Activated CD4-positive, alpha-beta T cell treated with anti-CD3 and anti-CD28 coated beads for 36 hours (primary cell): ENCODE data around the gene NAV2. TPM values are rescaled to one million over a fixed set of nuclear protein-coding genes. Genes with fewer than 3 reads are reported as not detected.

ENCODE experiments used
- ATAC-seq: fragments of 200-7000 bp; cut with Tn5 transposase; one replicate; pipeline ENCODE4 v1.10.0; 2021; ENCODE audit warnings: mild to moderate bottlenecking, moderate library complexity
- CTCF ChIA-PET: fragments of 350-600 bp; sonication (Branson Sonifier 250); formaldehyde crosslinking; loops from one replicate; lab custom pipeline; 2021; ENCODE audit warnings: antibody characterized with exemption; lab: Charles Lee
- POLR2A ChIA-PET: fragments of 350-600 bp; sonication (Branson Sonifier 250); formaldehyde crosslinking; loops from one replicate; lab custom pipeline; 2021; ENCODE audit warnings: antibody characterized with exemption, inconsistent platforms; lab: Charles Lee
- DNase-seq: peaks from one replicate; pipeline ENCODE4 v3.0.0-alpha.2; 2020
- H3K27ac Mint-ChIP-seq: one replicate; pipeline ENCODE4 v1.8.0; 2021; ENCODE audit warnings: mixed read lengths
- H3K27me3 Mint-ChIP-seq: one replicate; pipeline ENCODE4 v1.8.0; 2021; ENCODE audit warnings: mixed read lengths
- H3K36me3 Mint-ChIP-seq: one replicate; pipeline ENCODE4 v1.8.0; 2021; ENCODE audit warnings: low read depth, mixed read lengths
- H3K4me1 Mint-ChIP-seq: one replicate; pipeline ENCODE4 v1.8.0; 2021; ENCODE audit warnings: mixed read lengths
- H3K4me3 Mint-ChIP-seq: one replicate; pipeline ENCODE4 v1.8.0; 2021; ENCODE audit warnings: mild to moderate bottlenecking, moderate library complexity, mixed read lengths
- H3K9me3 Mint-ChIP-seq: one replicate; pipeline ENCODE4 v1.8.0; 2021; ENCODE audit warnings: low read depth, mixed read lengths
- intact Hi-C, 2 experiments: fragments of 100-400 bp; cut with DNase I in 1 of 2; cut with micrococcal nuclease in 1 of 2; formaldehyde crosslinking; loops; one replicate each; pipeline versions ENCODE4 v1.14.2 to v1.15.1; 2022 to 2024; cut with DNase I, micrococcal nuclease
- total RNA-seq, 2 experiments: library from RNA; stranded (reverse); gene quantifications; one replicate each; pipeline ENCODE4 v1.2.3, GENCODE V29; 2021

Gene NAV2
- total RNA-seq, 2 experiments from 2014 or later, result 0.54 to 0.55 TPM

DNA sequence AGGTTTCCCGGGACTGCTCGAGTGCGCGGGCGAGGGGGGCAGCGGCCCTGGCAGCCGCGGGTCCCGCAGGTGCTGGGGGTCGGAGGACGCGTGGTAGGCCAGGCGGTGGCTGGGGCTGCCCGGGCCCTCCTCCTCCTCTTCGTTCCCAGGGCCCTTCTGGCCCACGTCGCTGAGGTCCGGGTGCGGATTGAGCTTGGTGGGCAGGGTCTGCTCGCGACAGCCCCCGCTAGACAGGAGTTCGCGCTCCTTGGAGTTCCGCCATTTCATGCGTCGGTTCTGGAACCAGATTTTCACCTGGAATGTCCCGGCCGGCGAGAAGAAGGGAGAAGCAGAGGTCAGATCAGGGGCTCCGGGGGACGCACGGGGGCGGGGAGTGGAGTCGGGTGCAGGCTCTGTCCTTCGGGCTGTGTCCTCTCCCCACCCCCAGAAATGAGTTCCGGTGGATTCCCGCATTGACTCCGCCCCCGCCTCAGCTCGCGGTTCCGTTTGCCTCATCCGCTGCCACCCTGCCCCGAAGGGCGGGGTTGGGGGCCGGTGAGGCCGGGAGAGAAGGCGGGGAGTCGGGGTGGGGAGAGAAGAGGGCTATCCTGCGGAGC is 443.7 kb downstream of the NAV2 start:
- CTCF ChIA-PET, result interaction anchor here (2.7 kb wide), 1 partner anchor 24 kb away, joined by 13 read pairs; no protein-coding TSS in a partner anchor
- no peak overlapping the region for H3K27ac Mint-ChIP-seq

DNA sequence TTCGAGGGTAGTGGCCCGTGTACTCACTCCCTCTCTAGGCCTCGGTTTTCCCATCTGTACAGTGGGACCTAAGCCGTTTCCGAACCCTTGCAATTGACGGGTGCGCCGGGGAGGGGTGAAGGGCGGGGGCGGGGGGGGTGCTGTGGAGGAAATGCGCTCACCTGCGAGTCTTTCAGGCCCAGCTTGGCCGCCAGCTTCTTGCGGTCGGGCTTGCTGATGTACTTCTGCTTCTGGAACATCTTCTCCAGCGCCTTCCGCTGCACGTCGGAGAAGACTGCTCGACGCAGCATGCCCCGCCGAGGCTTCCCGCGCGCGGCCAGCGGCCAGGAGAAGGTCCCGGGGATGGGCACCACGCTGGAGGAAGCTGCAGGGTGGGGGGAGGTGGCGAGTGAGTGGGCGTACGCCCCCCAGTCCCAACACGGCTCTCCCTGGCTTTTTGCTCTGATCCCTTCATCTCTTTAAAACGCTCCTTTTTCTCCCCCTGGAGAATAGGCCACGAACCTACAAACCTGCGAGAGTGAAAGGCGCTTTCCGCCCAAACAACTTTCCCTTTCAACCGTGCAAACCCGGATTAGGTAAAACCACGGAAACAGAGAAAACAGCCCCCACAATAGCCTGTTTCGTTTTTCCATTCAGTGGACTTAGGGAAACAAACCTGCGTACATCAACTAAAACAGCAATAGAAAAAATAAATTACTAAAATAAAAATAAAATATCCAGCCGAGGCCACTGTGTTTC is 444.4 kb downstream of the NAV2 start:
- intact Hi-C loops, result no loop called here
- peaks cover 4% of the 10 kb centered on the region for H3K9me3 Mint-ChIP-seq
- CTCF ChIA-PET, result interaction anchor here (2.7 kb wide), 1 partner anchor 25 kb away, joined by 13 read pairs; no protein-coding TSS in a partner anchor
- H3K27ac Mint-ChIP-seq, result no peak overlapping the region
- peak overlapping the region; percentile 50 for H3K4me3 Mint-ChIP-seq
- peaks cover 19% of the 10 kb centered on the region for H3K4me1 Mint-ChIP-seq
- POLR2A ChIA-PET, result no interaction called here
- no peaks in the 10 kb centered on the region for H3K36me3 Mint-ChIP-seq
- ATAC-seq (peak; percentile 60), DNase-seq (peak; percentile 70)
- peaks cover 54% of the 10 kb centered on the region for H3K27me3 Mint-ChIP-seq

More for the DNA sequence above, 443.7 kb downstream of the NAV2 start:
- Mint-ChIP-seq H3K4me3 (peak overlapping the region; percentile 50), H3K9me3 (peaks cover 4% of the 10 kb centered on the region), H3K4me1 (peaks cover 19% of the 10 kb centered on the region), H3K27me3 (peaks cover 50% of the 10 kb centered on the region), H3K36me3 (no peaks in the 10 kb centered on the region)
- DNase-seq, result peak; percentile 75
- POLR2A ChIA-PET, result no interaction called here
- peak; percentile 79 for ATAC-seq
- intact Hi-C loops, result no loop called here

DNA sequence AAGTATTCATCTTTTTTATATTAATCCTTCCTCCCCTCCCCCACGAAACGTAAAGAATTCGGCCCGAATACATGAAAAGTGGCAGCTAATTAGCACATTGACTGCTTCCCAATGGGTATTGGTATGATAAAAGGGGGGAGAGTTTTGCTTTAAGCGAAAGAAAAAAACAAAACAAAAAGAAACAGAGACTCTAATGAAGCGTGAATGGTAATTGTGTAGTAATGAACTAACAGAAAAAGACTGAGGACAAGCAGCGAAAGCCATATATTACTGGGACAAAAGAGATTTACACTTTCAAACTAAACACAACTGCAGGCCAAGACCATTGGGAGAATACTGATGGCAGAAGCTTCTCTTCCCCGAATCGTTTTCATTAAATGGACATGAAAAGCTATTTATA is 445.1 kb downstream of the NAV2 start:
- Mint-ChIP-seq H3K9me3 (peaks cover 4% of the 10 kb centered on the region), H3K4me1 (peaks cover 23% of the 10 kb centered on the region), H3K27ac (no peak overlapping the region), H3K4me3 (peak overlapping the region; percentile 50), H3K36me3 (no peaks in the 10 kb centered on the region), H3K27me3 (peaks cover 61% of the 10 kb centered on the region)
- CTCF ChIA-PET, result interaction anchor here (2.7 kb wide), 1 partner anchor 25 kb away, joined by 13 read pairs; no protein-coding TSS in a partner anchor
- POLR2A ChIA-PET, result no interaction called here
- ATAC-seq, result no peak
- DNase-seq, result no peak
- intact Hi-C loops, result no loop called here

DNA sequence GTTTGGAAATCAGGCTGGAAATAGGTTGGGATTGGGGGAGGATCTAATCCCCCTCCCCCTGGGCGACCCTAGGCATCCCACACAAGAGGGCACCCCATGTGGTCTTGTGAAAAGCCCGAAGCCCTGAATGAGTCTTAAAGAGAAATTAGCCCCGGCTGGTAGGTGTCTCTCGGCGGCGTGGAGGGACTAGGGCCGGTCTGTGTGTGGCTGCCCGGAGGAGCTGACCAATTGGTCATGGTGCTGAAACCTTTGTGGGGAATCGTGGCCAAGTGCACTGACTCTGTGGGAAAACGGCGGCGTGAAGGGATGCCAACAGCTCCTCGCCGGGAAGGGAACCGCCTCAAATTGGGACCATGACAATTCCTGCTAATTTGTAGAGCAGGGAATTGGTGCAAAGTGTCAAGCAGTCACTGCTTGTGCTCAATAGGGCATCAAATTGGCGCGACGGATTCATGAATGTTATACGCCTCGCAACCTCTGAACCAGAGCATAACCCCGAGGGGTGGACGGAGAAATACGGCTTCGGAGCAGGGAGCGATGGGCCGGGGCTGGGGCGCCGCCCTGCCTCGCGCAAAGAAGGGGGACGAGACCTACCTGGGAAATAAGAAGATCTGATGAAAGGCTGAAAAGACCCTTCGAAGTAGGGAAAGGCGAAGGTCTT is 446.1 kb downstream of the NAV2 start:
- H3K4me1 Mint-ChIP-seq, result peaks cover 32% of the 10 kb centered on the region

DNA sequence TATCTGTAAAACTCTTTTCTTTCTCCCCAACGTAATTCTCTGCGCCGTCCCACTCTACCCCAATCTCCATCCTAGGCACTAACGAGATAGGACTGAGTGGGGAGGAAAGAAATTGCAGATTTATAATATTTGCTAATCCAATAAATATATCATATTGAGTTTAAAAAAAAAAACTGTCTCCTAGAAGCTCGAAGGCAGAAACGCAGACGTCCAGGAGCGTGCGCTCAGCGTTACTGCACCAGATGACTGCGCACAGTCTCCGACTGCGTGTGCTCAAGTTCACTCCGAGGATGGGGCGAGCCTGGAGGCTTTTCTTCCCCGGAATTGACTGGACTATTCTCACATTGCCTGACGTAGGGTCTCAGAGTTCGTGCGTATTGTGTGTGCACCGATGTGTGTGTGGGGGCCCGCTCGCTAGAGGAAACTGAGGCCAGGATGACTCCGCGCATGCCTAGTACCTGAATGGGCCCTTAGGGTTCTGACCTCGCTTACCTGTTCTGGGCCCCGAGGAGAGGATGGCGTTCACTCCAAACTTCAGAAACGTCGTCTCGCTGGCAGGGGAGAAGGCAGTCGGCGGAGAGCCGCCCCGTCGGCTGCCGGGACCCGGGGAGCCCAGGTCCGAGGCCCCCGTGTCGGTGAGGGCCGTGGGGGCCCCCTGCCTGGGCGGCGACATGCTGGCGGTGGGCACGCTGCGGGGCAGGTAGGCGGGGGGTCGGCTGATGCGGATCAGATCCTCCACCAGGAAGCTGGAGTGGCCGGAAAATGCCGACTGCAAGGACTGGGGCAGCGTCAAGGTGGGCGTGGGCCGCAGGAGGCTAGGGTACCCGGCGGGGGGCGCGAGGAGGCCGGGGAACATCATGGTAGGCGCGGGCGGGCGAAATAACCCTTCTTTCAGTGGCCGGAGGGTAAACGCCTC is 447.1 kb downstream of the NAV2 start:
- intact Hi-C loops, result loop anchor here (2.0 to 5.0 kb wide), 4 partner anchors 48 to 513 kb away; partner anchors contain the start of gene SLC6A5 (in 1 of the 2)
- DNase-seq (no peak), ATAC-seq (no peak)
- POLR2A ChIA-PET, result no interaction called here
- peaks cover 4% of the 10 kb centered on the region for H3K9me3 Mint-ChIP-seq
- CTCF ChIA-PET, result no interaction called here
- peaks cover 32% of the 10 kb centered on the region for H3K4me1 Mint-ChIP-seq
- H3K4me3 Mint-ChIP-seq, result no peak overlapping the region
- no peak overlapping the region for H3K27ac Mint-ChIP-seq
- H3K36me3 Mint-ChIP-seq, result no peaks in the 10 kb centered on the region
- peaks cover 75% of the 10 kb centered on the region for H3K27me3 Mint-ChIP-seq

More for the DNA sequence above, 446.1 kb downstream of the NAV2 start:
- H3K9me3 Mint-ChIP-seq, result peaks cover 4% of the 10 kb centered on the region
- H3K4me3 Mint-ChIP-seq, result no peak overlapping the region
- intact Hi-C loops, result no loop called here
- peak; percentile 44 for DNase-seq
- peaks cover 69% of the 10 kb centered on the region for H3K27me3 Mint-ChIP-seq
- no peak for ATAC-seq
- H3K36me3 Mint-ChIP-seq, result no peaks in the 10 kb centered on the region
- ChIA-PET CTCF (interaction anchor here (2.7 kb wide), 1 partner anchor 26 kb away, joined by 13 read pairs; no protein-coding TSS in a partner anchor), POLR2A (no interaction called here)
- no peak overlapping the region for H3K27ac Mint-ChIP-seq

DNA sequence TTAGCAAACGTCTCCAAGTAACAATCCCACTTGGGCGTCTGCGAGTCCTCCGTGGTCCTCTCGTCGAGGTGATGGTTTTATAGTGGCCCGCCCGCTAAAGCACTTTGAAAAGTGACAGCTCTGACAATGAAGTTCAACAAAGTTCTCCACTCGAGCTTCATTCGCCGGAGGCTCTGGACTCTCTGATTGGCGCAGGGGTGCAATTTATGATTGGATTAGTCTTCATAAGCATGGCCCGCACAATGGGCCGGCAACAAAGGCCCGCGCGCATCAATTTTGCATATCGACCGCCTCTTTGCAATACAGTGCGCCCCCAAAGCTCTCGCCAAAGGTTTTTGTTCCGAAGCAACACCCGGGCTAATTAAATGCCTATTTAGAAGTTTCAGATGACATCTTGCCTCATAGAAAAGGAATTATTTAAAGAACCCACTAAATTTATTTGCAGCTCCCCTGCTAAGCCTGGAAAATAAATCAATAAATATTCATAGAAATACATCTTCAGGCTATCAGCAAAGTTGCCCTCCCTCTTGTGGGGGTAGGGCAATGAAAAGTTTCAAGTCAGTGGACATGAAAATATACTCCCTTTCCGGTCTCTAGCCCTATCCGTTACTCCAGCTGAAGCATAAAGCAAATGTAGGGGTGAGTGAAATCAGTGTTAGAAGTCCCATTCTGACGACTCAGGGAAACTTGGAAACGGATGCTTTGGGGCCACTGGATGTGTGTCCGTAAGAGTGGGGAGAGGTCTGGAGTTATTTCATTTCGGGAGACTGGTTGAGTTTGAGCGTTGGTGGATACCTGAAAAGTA is 448.0 kb downstream of the NAV2 start, which contains the start of gene DBX1:
TSS of gene DBX1 (minus strand) at position 51 of the 805 bp plus-strand sequence. CDS start 151 bp downstream, outside the sequence.
- peaks cover 77% of the 10 kb centered on the region for H3K27me3 Mint-ChIP-seq
- POLR2A ChIA-PET, result no interaction called here
- peaks cover 32% of the 10 kb centered on the region for H3K4me1 Mint-ChIP-seq
- intact Hi-C loops, result loop anchor here (2.0 to 5.0 kb wide), 4 partner anchors 47 to 512 kb away; partner anchors contain the start of gene SLC6A5 (in 1 of the 2)
- H3K27ac Mint-ChIP-seq, result no peak within 1 kb of the TSS
- no peak within 1 kb of the TSS for H3K4me3 Mint-ChIP-seq
- no peaks in the 10 kb centered on the region for H3K36me3 Mint-ChIP-seq
- CTCF ChIA-PET, result interaction anchor here (0.8 to 5.3 kb wide), 3 partner anchors 29 to 448 kb away, joined by 3 to 19 read pairs (median 3); no protein-coding TSS in a partner anchor
- ATAC-seq (no peak), DNase-seq (no peak)
- peaks cover 4% of the 10 kb centered on the region for H3K9me3 Mint-ChIP-seq

DNA sequence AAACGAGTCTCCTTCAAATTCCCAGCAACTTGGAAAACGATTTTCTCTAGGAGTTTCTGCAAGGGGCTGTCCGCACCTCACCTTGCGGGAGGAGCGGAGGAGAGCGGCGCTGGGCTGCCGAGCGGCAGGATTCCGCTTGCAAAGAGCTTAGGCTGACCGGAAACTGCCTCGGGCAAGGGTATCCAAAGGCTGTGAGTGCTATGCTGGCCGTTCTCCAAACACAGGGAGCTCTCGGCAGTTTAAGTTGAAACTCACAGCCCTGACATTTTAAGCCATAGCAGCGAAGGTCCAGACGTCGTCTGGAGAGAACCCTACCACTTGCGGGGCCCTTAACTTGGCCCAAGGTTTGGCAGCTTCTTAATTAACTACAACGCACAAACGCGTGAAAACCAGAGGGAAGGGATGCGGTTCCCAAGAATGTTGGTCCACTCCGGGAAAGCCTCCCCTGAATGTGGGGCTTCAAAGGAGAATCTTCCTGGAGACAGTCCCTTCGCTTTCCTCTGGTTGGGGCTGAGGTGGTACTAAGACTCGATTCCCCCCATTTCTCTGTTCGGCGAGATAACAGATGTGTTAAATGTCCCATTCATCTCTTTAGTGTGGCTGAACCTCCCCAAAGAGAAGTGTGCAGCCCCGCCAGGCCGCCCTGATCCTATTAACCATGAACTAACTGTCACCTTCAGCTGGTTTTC is 448.7 kb downstream of the NAV2 start:
- Mint-ChIP-seq H3K27me3 (peaks cover 77% of the 10 kb centered on the region), H3K27ac (no peak overlapping the region), H3K4me3 (no peak overlapping the region), H3K4me1 (peaks cover 27% of the 10 kb centered on the region), H3K36me3 (no peaks in the 10 kb centered on the region), H3K9me3 (peaks cover 4% of the 10 kb centered on the region)
- ATAC-seq (no peak), DNase-seq (no peak)
- ChIA-PET POLR2A (no interaction called here), CTCF (interaction anchor here (0.6 to 5.3 kb wide), 4 partner anchors 30 to 447 kb away, joined by 3 to 19 read pairs (median 3); no protein-coding TSS in a partner anchor)
- intact Hi-C loops, result loop anchor here (2.0 to 5.0 kb wide), 4 partner anchors 46 to 511 kb away; partner anchors contain the start of gene SLC6A5 (in 1 of the 2)

DNA sequence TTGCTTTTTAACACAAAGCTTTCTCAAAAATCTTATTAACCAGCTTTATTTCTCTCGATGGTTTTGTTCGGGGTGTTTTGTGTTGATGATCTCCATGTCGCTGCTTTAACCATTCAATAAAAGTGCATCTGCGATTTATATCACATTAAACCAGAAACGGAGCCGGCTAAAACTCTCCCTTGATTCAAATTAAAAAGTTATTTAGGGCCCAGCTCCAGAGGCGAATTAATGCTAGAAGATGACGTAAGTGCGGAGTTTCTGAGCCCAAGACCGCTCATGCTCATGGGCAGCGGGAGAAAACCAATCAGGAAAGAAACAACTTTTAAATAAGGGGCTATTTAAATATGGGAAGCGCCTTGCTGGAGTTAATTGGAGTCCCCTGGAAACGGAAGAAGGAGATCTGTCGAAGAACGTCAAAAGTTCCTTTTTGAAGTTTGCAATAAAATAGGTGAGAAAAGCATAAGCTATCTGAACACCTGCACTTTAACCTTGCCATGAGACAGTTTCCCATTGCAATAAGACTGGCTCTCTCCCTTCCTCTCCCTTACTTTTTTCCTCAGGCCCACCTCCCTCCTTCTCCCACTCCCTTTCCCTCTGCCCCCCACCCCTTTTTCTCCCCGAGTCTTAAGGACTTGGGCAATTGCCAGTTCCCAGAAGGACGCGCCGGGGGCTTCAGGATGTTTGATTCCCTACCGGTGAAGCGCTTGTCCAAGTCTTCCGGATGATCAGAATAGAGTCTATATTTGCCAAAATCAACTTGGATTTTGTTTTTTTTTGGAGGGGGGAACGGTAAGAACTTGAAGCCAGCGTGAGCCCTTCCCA is 449.5 kb downstream of the NAV2 start:
- H3K27ac Mint-ChIP-seq, result no peak overlapping the region
- intact Hi-C loops, result loop anchor here (2.0 to 5.0 kb wide), 4 partner anchors 45 to 510 kb away; partner anchors contain the start of gene SLC6A5 (in 1 of the 2)
- no peak overlapping the region for H3K4me3 Mint-ChIP-seq
- POLR2A ChIA-PET, result no interaction called here
- ATAC-seq (no peak), DNase-seq (no peak)
- peaks cover 83% of the 10 kb centered on the region for H3K27me3 Mint-ChIP-seq
- H3K4me1 Mint-ChIP-seq, result peaks cover 26% of the 10 kb centered on the region
- H3K36me3 Mint-ChIP-seq, result no peaks in the 10 kb centered on the region
- peaks cover 4% of the 10 kb centered on the region for H3K9me3 Mint-ChIP-seq
- CTCF ChIA-PET, result interaction anchor here (0.6 to 5.3 kb wide), 2 partner anchors 33 to 35 kb away, joined by 3 to 19 read pairs; no protein-coding TSS in a partner anchor
